ENCODE measurements around the gene REEP5. TPM values are rescaled to one million over a fixed set of nuclear protein-coding genes. Genes with fewer than 3 reads are reported as not detected.
A peak's percentile ranks its signal among the peaks of the same experiment; 100 is the strongest.

Gene REEP5
- total and polyA plus RNA-seq, 4 donors: 41.5 to 182 (median 44.0) TPM

DNA sequence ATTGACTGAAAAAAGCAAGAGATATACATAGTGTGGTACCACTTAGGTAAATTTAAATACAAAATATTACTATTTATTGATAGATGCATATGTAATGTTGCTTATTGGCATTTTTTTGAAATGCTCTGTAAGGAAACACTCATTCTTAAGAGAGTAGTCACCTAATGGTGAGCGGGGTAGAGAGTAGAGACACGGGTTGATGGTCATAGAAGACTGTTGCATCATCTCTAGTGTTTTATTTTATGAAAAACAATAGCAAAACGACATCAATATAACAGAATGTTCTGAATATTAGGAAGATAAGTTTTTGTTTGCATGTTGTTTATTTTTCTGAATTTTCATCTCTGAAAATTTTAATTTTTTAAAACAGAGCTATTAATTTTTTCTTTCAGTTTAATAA is 56.9 kb downstream of the REEP5 start:
- DNase-seq (ENCODE audit: low spot score): no peak
- no peak overlapping the region for H3K27ac ChIP-seq (ENCODE audit: low read depth in 1 of 2, low read length in 2 of 2)
- H3K4me1 ChIP-seq (ENCODE audit: control insufficient read depth in 4 of 4, insufficient read depth in 4 of 4, low read length in 3 of 4): peaks cover 8 to 22% (median 17%) of the 10 kb centered on the region in 4 donors
- no peaks in the 10 kb centered on the region for H3K9me3 ChIP-seq (ENCODE audit: control insufficient read depth in 4 of 4, low read length in 3 of 4)
- H3K9ac ChIP-seq (ENCODE audit: low read depth in 1 of 2, low read length in 2 of 2): no peak overlapping the region
- 94% methylated on average over 3 of the region's 3 CpGs for WGBS
- no peaks in the 10 kb centered on the region for H3K27me3 ChIP-seq (ENCODE audit: control insufficient read depth in 4 of 4, insufficient read depth in 4 of 4, low read length in 3 of 4)
- H3K4me3 ChIP-seq (ENCODE audit: low read depth in 1 of 3, low read length in 3 of 3): no peak overlapping the region
- H3K36me3 ChIP-seq (ENCODE audit: control insufficient read depth in 4 of 4, insufficient read depth in 3 of 4, low read depth in 1 of 4, low read length in 3 of 4): peaks cover 2 to 36% (median 33%) of the 10 kb centered on the region in 4 donors
- TF ChIP-seq, protein P1, sequence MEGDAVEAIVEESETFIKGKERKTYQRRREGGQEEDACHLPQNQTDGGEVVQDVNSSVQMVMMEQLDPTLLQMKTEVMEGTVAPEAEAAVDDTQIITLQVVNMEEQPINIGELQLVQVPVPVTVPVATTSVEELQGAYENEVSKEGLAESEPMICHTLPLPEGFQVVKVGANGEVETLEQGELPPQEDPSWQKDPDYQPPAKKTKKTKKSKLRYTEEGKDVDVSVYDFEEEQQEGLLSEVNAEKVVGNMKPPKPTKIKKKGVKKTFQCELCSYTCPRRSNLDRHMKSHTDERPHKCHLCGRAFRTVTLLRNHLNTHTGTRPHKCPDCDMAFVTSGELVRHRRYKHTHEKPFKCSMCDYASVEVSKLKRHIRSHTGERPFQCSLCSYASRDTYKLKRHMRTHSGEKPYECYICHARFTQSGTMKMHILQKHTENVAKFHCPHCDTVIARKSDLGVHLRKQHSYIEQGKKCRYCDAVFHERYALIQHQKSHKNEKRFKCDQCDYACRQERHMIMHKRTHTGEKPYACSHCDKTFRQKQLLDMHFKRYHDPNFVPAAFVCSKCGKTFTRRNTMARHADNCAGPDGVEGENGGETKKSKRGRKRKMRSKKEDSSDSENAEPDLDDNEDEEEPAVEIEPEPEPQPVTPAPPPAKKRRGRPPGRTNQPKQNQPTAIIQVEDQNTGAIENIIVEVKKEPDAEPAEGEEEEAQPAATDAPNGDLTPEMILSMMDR (IDR thresholded peaks at IDR 0.05; ENCODE audit: low read depth, low read length, missing input control): no peak
- TF ChIP-seq YY1 (IDR thresholded peaks at IDR 0.05): no peak

DNA sequence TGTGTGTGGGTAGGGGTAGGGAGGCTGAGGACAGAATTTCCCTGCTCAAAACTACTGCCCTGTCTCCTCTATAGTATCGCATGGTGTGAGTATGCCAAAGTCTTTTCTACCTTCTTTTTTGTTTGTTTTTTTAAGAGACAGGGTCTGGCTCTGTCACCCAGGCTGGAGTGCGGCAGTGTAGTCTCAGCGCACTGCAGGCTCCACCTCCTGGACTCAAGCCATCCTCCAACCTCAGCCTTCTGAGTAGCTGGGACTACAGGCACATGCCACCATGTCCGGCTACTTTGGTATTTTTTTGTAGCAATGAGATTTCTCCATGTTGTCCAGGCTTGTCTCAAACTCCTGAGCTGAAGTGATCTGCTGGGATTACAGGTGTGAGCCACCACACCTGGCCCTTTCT is 58.5 kb downstream of the REEP5 start:
- WGBS: 47% methylated on average over 4 of the region's 4 CpGs
- no peak overlapping the region for H3K27ac ChIP-seq (ENCODE audit: low read depth in 1 of 2, low read length in 2 of 2)
- H3K4me3 ChIP-seq (ENCODE audit: low read depth in 1 of 3, low read length in 3 of 3): no peak overlapping the region
- peak overlapping the region in 1 of 2 donors; percentile 26 for H3K9ac ChIP-seq (ENCODE audit: low read depth in 1 of 2, low read length in 2 of 2)
- H3K9me3 ChIP-seq (ENCODE audit: control insufficient read depth in 4 of 4, low read length in 3 of 4): no peaks in the 10 kb centered on the region
- no peaks in the 10 kb centered on the region for H3K27me3 ChIP-seq (ENCODE audit: control insufficient read depth in 4 of 4, insufficient read depth in 4 of 4, low read length in 3 of 4)
- TF ChIP-seq, protein P2, sequence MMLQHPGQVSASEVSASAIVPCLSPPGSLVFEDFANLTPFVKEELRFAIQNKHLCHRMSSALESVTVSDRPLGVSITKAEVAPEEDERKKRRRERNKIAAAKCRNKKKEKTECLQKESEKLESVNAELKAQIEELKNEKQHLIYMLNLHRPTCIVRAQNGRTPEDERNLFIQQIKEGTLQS (IDR thresholded peaks at IDR 0.05): no peak
- no peak for TF ChIP-seq RXRA (IDR thresholded peaks at IDR 0.05)
- TF ChIP-seq FOXA2 (IDR thresholded peaks at IDR 0.05): no peak
- TF ChIP-seq JUND (IDR thresholded peaks at IDR 0.05): no peak
- TF ChIP-seq SP1 (IDR thresholded peaks at IDR 0.05): no peak
- peaks cover 8 to 22% (median 17%) of the 10 kb centered on the region in 4 donors for H3K4me1 ChIP-seq (ENCODE audit: control insufficient read depth in 4 of 4, insufficient read depth in 4 of 4, low read length in 3 of 4)
- no peak for DNase-seq (ENCODE audit: low spot score)
- peaks cover 0 to 27% (median 21%) of the 10 kb centered on the region in 4 donors for H3K36me3 ChIP-seq (ENCODE audit: control insufficient read depth in 4 of 4, insufficient read depth in 3 of 4, low read depth in 1 of 4, low read length in 3 of 4)

DNA sequence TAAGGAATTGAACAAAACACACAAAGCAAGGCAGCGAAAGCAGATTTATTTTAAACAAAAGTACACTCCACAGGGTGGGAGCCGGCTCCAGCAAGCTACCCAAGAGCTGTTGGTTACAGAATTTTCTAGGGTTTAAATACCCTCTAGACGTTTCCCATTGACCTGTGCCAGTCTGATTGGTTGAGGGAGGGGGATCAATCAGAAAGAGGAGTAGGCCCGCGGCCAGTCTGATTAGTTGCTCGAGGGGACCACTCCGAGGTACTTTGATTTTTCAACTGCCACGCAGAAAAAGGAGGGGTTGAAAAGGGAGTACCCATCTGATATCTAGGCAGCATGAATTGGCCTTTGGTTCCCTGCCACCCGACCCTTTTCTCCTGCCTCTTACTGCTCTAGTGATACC is 59.9 kb downstream of the REEP5 start:
- peaks cover 0 to 17% (median 12%) of the 10 kb centered on the region in 4 donors for H3K36me3 ChIP-seq (ENCODE audit: control insufficient read depth in 4 of 4, insufficient read depth in 3 of 4, low read depth in 1 of 4, low read length in 3 of 4)
- 39% methylated on average over 9 of the region's 9 CpGs for WGBS
- peaks cover 8 to 22% (median 17%) of the 10 kb centered on the region in 4 donors for H3K4me1 ChIP-seq (ENCODE audit: control insufficient read depth in 4 of 4, insufficient read depth in 4 of 4, low read length in 3 of 4)
- no peak overlapping the region for H3K27ac ChIP-seq (ENCODE audit: low read depth in 1 of 2, low read length in 2 of 2)
- H3K9ac ChIP-seq (ENCODE audit: low read depth in 1 of 2, low read length in 2 of 2): peak overlapping the region; percentile 90 to 100
- no peak for DNase-seq (ENCODE audit: low spot score)
- peak overlapping the region; percentile 82 to 96 (median 90) for H3K4me3 ChIP-seq (ENCODE audit: low read depth in 1 of 3, low read length in 3 of 3)
- H3K27me3 ChIP-seq (ENCODE audit: control insufficient read depth in 4 of 4, insufficient read depth in 4 of 4, low read length in 3 of 4): no peaks in the 10 kb centered on the region
- no peaks in the 10 kb centered on the region for H3K9me3 ChIP-seq (ENCODE audit: control insufficient read depth in 4 of 4, low read length in 3 of 4)
- TF ChIP-seq, protein P2 (IDR thresholded peaks at IDR 0.05): no peak
- TF ChIP-seq, protein P3, sequence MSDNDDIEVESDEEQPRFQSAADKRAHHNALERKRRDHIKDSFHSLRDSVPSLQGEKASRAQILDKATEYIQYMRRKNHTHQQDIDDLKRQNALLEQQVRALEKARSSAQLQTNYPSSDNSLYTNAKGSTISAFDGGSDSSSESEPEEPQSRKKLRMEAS (IDR thresholded peaks at IDR 0.05): no peak
- TF ChIP-seq YY1 (IDR thresholded peaks at IDR 0.05): no peak
- no peak for TF ChIP-seq RAD21 (IDR thresholded peaks at IDR 0.05)
- TF ChIP-seq, protein P4, sequence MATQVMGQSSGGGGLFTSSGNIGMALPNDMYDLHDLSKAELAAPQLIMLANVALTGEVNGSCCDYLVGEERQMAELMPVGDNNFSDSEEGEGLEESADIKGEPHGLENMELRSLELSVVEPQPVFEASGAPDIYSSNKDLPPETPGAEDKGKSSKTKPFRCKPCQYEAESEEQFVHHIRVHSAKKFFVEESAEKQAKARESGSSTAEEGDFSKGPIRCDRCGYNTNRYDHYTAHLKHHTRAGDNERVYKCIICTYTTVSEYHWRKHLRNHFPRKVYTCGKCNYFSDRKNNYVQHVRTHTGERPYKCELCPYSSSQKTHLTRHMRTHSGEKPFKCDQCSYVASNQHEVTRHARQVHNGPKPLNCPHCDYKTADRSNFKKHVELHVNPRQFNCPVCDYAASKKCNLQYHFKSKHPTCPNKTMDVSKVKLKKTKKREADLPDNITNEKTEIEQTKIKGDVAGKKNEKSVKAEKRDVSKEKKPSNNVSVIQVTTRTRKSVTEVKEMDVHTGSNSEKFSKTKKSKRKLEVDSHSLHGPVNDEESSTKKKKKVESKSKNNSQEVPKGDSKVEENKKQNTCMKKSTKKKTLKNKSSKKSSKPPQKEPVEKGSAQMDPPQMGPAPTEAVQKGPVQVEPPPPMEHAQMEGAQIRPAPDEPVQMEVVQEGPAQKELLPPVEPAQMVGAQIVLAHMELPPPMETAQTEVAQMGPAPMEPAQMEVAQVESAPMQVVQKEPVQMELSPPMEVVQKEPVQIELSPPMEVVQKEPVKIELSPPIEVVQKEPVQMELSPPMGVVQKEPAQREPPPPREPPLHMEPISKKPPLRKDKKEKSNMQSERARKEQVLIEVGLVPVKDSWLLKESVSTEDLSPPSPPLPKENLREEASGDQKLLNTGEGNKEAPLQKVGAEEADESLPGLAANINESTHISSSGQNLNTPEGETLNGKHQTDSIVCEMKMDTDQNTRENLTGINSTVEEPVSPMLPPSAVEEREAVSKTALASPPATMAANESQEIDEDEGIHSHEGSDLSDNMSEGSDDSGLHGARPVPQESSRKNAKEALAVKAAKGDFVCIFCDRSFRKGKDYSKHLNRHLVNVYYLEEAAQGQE (IDR thresholded peaks at IDR 0.05): no peak
- no peak for TF ChIP-seq NR2F2 (IDR thresholded peaks at IDR 0.05)
- no peak for TF ChIP-seq HNF4A (conservative IDR thresholded peaks at IDR 0.05)
